GM15510 (cell line): ENCODE results near the gene GTPBP2.

Source experiments
- POLR2A ChIP-seq: IDR thresholded peaks from 3 replicates; pipeline ENCODE4 v1.6.1; 2011; ENCODE audit warnings: borderline replicate concordance; ENCODE audit not compliant: insufficient read length; ENCODE audit errors: extremely low read depth

The GTPBP2 gene

DNA sequence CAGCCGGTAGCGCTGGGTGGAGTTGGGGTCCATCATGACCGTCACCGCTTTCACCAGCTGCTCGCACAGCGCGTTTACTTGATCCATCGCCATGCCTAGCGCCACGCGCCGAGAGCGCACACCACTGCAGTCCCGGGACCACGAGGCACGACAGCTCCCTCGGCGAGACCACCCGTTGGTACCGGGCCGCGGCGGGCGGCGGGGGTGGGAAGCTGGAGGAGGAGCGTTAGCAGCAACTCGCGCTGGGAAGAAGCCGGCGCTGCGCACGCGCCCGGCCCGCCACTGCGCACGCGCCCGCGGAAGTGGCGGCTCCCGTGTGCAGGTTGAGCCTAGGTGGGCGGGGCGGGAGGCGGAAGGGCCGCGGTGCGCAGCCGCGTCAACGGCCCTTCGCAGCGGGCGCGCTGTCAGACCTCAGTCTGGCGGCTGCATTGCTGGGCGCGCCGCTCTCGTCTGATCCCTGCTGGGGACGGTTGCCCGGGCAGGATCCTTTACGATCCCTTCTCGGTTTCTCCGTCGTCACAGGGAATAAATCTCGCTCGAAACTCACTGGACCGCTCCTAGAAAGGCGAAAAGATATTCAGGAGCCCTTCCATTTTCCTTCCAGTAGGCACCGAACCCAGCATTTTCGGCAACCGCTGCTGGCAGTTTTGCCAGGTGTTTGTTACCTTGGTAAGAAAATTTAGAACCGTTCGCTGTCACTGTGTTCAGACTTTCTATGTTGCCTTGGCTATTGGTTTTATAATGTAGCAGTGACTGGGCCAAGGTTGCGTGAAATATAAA lies 53.1 kb downstream of the GTPBP2 start, which contains the start of the genes POLH and XPO5:
POLH (plus strand) TSS at position 414 of the 780 bp plus-strand sequence. CDS start 6,135 bp downstream, outside the sequence.
XPO5 (minus strand) TSS at position 267 of the 780 bp plus-strand sequence; CDS start at position 93, 174 bp downstream.
- TF ChIP-seq POLR2A, result peak; percentile 99

DNA sequence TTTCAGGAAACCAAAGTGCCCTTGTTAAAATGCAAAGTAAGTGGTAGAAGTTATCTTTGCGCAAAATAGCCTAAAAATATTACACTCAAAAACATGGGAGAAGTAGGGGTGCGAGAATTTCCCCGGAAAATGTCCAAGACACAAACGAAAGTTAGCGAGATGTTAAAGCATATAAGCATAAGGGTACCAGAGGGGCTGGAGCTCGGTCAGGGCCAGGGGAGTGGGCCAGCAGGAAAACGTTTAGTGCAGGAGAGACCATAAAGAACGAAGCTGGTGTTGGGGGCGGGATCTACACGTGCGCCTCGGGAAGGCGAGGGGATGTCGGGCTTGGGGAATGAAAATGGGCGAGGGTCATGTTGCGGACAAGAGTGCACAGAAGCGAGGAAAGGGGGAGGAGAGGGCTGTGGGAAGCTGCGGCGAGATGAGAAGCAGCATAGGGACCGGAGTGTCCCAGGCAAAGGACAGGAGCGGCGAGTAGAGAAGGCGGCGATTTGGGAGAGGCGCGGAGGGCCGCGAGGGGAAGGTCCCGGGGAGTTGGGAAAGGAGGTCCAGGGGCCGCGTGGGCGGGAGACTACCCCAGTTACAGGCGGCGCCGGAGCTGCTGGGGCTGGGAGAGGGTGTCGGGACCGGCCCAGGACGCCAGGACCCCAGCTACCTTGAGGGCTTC lies 53.8 kb downstream of the GTPBP2 start:
- no peak for TF ChIP-seq POLR2A

DNA sequence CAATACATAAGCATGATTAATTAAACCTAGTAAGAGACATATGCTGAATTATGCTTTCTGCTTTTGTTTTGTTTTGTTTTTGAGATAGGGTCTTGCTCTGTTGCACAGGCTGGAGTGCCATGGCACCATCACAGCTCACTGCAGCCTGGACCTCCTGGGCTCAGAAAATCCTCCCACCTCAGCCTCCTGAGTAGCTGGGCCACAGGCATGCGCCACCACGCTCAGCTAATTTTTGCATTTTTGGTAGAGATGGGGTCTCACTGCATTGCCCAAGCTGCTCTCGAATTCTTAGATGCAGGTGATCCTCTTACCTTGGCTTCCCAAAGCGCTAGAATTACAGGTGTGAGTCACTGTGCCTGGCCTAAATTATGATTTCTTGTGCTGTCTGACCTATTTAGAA lies 57.0 kb downstream of the GTPBP2 start:
- no peak for TF ChIP-seq POLR2A

DNA sequence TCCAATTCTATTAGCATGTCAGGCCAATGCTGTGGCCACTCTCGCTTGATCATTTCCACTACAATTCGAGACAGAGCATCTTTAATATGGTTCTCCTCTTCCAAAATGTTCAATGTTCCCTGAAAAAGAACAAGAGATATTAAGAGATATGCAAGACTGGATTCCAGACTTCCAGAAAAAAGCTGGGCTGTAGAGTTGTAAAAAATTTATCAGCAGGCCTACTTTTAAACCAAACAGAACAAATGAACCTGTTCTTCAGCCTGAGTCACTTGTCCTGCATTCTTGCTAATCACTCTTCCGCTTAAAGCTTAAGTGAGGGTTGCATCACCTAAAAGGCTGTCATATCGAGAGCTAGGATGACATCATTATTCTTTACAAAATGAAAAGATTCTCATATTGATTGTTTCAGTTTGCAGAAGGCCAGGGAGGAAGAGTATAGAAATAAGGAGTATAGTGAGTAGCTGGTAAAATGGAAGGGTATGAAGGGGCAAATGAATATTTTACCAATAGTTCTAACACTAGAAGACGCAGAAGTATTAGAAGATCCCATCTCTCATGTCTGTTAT lies 58.1 kb downstream of the GTPBP2 start:
- TF ChIP-seq POLR2A, result no peak
